ENCODE results near the gene BLOC1S5. TPM values are rescaled to one million over a fixed set of nuclear protein-coding genes. Genes with fewer than 3 reads are reported as not detected.

Gene BLOC1S5
- total and polyA plus RNA-seq, 2 of the 8 experiments (the other 6 are each of a cell fraction or from before 2014, with no cell fraction given): 3.4 to 17.2 TPM

GRCh38 chr6:7975764-7976146, 88.4 kb downstream of the BLOC1S5 start:
- no peak overlapping the region for H4K8ac ChIP-seq (ENCODE audit: extremely low read depth, insufficient read depth, low read length)
- TF ChIP-seq TAF1 (IDR thresholded peaks at IDR 0.05; ENCODE audit: low read depth, low read length): no peak
- TF ChIP-seq RAD21 (IDR thresholded peaks at IDR 0.05 in 1 of 2, conservative IDR thresholded peaks at IDR 0.05 in 1 of 2; ENCODE audit: low read depth in 2 of 2, low read length in 2 of 2): no peak
- no peak for TF ChIP-seq TEAD4 (IDR thresholded peaks at IDR 0.05; ENCODE audit: low read depth, low read length)
- no peak for TF ChIP-seq ASH2L (IDR thresholded peaks at IDR 0.05; ENCODE audit: low read length)
- no peak for TF ChIP-seq SP4 (IDR thresholded peaks at IDR 0.05; ENCODE audit: low read length)
- TF ChIP-seq KDM1A (IDR thresholded peaks at IDR 0.05; ENCODE audit: borderline replicate concordance, low read length): no peak
- no peak for TF ChIP-seq ZNF274 (IDR thresholded peaks at IDR 0.05; ENCODE audit: borderline replicate concordance, extremely low read depth, low read length)
- TF ChIP-seq RBBP5 (IDR thresholded peaks at IDR 0.05; ENCODE audit: borderline replicate concordance, low read depth, low read length): no peak
- no peak for TF ChIP-seq EGR1 (IDR thresholded peaks at IDR 0.05; ENCODE audit: borderline replicate concordance, low read depth, low read length)
- no peak for TF ChIP-seq BCL11A (IDR thresholded peaks at IDR 0.05; ENCODE audit: low read depth in 2 of 2, low read length in 2 of 2)
- TF ChIP-seq HDAC2 (IDR thresholded peaks at IDR 0.05; ENCODE audit: borderline replicate concordance in 1 of 2, low read depth in 2 of 2, low read length in 2 of 2): no peak
- no peak for TF ChIP-seq NRF1 (IDR thresholded peaks at IDR 0.05; ENCODE audit: low read depth, low read length)
- no peak for TF ChIP-seq ATF3 (IDR thresholded peaks at IDR 0.05; ENCODE audit: insufficient read depth, low read depth, low read length)
- TF ChIP-seq POU5F1 (IDR thresholded peaks at IDR 0.05; ENCODE audit: low read depth, low read length): no peak
- H4K5ac ChIP-seq (ENCODE audit: insufficient read length, low read depth, low read length): no peak overlapping the region
- WGBS, 2 experiments (ENCODE audit: extremely low coverage in 1 of 2, insufficient coverage in 1 of 2, insufficient read length in 1 of 2, insufficient replicate concordance in 2 of 2, low coverage in 1 of 2, low lambda C conversion rate in 2 of 2, missing lambda C conversion rate in 1 of 2): 89% methylated on average over 8 of the region's 8 CpGs; no CpG with 5 or more reads in 1 of the 2 experiments
- no peaks in the 10 kb centered on the region for H3K4me1 ChIP-seq (replicated peaks in 1 of 4; ENCODE audit: control insufficient read depth in 3 of 4, insufficient read depth in 4 of 4, low read length in 3 of 4)
- H3K27me3 ChIP-seq (replicated peaks in 1 of 4; ENCODE audit: control insufficient read depth in 3 of 4, extremely low read depth in 1 of 4, insufficient read depth in 3 of 4, low read length in 3 of 4): no peaks in the 10 kb centered on the region
- no peaks in the 10 kb centered on the region for H3K79me2 ChIP-seq (ENCODE audit: control insufficient read depth in 1 of 2, insufficient read depth in 2 of 2, low read length in 2 of 2)
- H3K4ac ChIP-seq (replicated peaks; ENCODE audit: insufficient read length, low read depth, low read length): no peak overlapping the region
- DNase-seq (ENCODE audit: low read depth in 1 of 2, low spot score in 2 of 2) (no peak), FAIRE-seq (no peak)
- no peak overlapping the region for H3K4me3 ChIP-seq (ENCODE audit: extremely low read depth in 1 of 4, insufficient read depth in 2 of 4, low read depth in 3 of 4, low read length in 4 of 4)
- H2AFZ ChIP-seq (ENCODE audit: low read length): no peak overlapping the region
- no peak overlapping the region for H3K4me2 ChIP-seq (ENCODE audit: insufficient read depth in 1 of 2, low read depth in 2 of 2, low read length in 2 of 2)
- POLR2A ChIA-PET (ENCODE audit: partially characterized antibody): no interaction called here
- H3K36me3 ChIP-seq (ENCODE audit: control insufficient read depth in 2 of 4, insufficient read depth in 4 of 4, low read length in 3 of 4): no peaks in the 10 kb centered on the region
- no peaks in the 10 kb centered on the region; a peak in 1 of 4 replicates for H3K9me3 ChIP-seq (ENCODE audit: insufficient read depth in 2 of 2, low read depth in 1 of 2, low read length in 1 of 2)
- H2BK20ac ChIP-seq (ENCODE audit: low read length): no peak overlapping the region
- no peak overlapping the region for H3K27ac ChIP-seq (ENCODE audit: low read depth, low read length)
- H4K91ac ChIP-seq (replicated peaks; ENCODE audit: insufficient read length, low read length): no peak overlapping the region
- H2BK120ac ChIP-seq (replicated peaks; ENCODE audit: low read depth, low read length): no peak overlapping the region
- no peak overlapping the region for H3K14ac ChIP-seq (ENCODE audit: insufficient read length)
- no peak overlapping the region for H2BK12ac ChIP-seq (ENCODE audit: low read depth, low read length)
- H3K23ac ChIP-seq (ENCODE audit: insufficient read length): no peak overlapping the region
- H3K9ac ChIP-seq (replicated peaks in 1 of 4; ENCODE audit: extremely low read depth in 1 of 4, low read depth in 3 of 4, low read length in 3 of 4): no peak overlapping the region
- H3K18ac ChIP-seq (ENCODE audit: extremely low read depth, low read length): no peak overlapping the region
- H2BK5ac ChIP-seq (ENCODE audit: low read depth, low read length): no peak overlapping the region; the same call in 1 of the 2 replicates
- no peaks in the 10 kb centered on the region for H3K79me1 ChIP-seq (ENCODE audit: low read depth, low read length)
- H4K20me1 ChIP-seq (replicated peaks in 1 of 2; ENCODE audit: control insufficient read depth in 1 of 2, insufficient read depth in 2 of 2, low read length in 2 of 2): no peaks in the 10 kb centered on the region
- H2BK15ac ChIP-seq (ENCODE audit: low read length): no peak overlapping the region
- CTCF ChIA-PET (ENCODE audit: partially characterized antibody): interaction anchor here (1.5 kb wide), 1 partner anchor 16 kb away, joined by 4 read pairs; no protein-coding TSS in a partner anchor
- no peaks in the 10 kb centered on the region for H3K23me2 ChIP-seq (ENCODE audit: low read depth, low read length)
- H3K56ac ChIP-seq (replicated peaks; ENCODE audit: insufficient read length, low read depth, low read length): no peak overlapping the region
- H2AK5ac ChIP-seq (ENCODE audit: low read depth, low read length): no peak overlapping the region
